ENCODE measurements around the gene FSD2. TPM values are rescaled to one million over a fixed set of nuclear protein-coding genes. Genes with fewer than 3 reads are reported as not detected.

FSD2 gene
- 0.10 TPM in 1 of 2 replicates, not detected in the other for polyA plus RNA-seq (2014; cell fraction: cytosol; rRNA removed)
- 0.02 TPM in 1 of 2 replicates, not detected in the other for polyA plus RNA-seq (2014; cell fraction: nucleus; rRNA removed)

- DNase-seq (ENCODE audit: low spot score), result peak; percentile 26
These were observed at the start of gene FSD2 for GRCh38 chr15:82805994-82806406. FSD2 (minus strand) TSS chr15:82806069; CDS start chr15:82787390, 18,679 bp downstream.

- DNase-seq (ENCODE audit: low spot score), result no peak
These were observed 48.7 kb upstream of the FSD2 start for GRCh38 chr15:82854554-82854953.

- DNase-seq (ENCODE audit: low spot score), result no peak
These were observed 47.2 kb upstream of the FSD2 start for GRCh38 chr15:82852941-82853561.

GRCh38 chr15:82851981-82852511 is 46.2 kb upstream of the FSD2 start:
- no peak for DNase-seq (ENCODE audit: low spot score)

DNA sequence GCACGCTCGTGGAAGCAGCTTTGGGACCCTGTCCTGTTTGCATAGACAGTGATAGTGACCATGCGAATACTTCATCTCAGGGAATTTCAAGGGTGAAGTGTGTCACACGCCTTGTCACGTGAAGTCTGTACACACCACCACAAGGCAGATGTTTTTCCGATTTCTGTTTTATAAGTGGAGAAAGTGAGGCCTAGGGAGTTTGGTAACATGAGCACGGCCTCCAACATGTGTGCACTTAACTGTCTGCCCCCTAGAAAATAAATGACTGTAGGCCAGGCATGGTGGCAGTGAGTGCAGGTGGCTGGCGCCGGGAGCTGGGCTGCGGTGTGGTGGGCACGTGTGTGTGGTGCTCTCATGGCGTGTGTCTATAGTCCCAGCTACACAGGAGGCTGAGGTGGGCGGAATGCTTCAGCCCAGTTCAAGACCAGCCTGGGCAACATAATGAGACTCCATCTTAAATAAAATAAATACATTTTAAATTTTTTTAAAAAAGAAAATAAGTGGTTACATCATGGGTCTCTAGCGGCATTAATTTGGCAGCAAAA is 45.5 kb upstream of the FSD2 start:
- DNase-seq (ENCODE audit: low spot score), result no peak

GRCh38 chr15:82850731-82851130 is 44.9 kb upstream of the FSD2 start:
- DNase-seq (ENCODE audit: low spot score), result no peak

GRCh38 chr15:82849556-82850512 is 44.0 kb upstream of the FSD2 start:
- peak; percentile 65 for DNase-seq (ENCODE audit: low spot score)

DNA sequence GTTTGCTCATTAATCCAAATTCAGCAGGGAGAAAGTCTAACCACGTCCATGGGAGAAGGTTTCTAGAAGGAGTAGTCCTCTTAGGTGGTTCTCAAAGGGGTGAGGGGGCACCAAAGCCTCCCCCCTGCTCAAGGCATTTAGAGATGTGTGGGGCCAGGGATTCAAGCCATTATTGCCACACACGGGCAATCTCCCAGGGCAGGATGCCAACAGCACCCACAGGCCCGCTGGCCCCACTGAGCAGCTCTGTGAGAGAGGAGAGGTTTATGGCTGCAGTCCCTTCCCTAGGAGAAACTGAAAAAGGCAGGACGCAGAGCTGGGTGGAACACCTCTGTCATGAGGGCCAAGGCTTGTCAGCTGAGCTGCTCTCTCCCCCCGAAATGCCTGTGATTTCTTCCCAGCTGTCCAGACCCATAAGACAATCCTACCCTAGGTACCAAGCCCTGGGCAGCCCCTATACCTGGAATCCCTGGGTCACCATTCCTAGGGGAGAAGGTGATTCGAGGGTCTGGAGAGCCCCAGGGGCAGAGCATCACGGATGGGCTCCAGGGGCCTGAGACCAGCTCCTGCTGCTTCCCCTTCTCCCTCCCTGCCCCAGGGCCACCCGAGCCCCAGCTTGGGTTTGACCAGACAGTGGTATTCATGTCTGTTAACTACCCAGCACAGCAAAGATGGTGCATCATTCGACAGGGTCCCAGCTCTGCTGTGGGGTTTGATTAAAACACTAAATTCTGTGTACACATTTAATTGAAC is 42.5 kb upstream of the FSD2 start:
- no peak for DNase-seq (ENCODE audit: low spot score)

GRCh38 chr15:82847703-82848102 is 41.8 kb upstream of the FSD2 start:
- no peak for DNase-seq (ENCODE audit: low spot score)

DNA sequence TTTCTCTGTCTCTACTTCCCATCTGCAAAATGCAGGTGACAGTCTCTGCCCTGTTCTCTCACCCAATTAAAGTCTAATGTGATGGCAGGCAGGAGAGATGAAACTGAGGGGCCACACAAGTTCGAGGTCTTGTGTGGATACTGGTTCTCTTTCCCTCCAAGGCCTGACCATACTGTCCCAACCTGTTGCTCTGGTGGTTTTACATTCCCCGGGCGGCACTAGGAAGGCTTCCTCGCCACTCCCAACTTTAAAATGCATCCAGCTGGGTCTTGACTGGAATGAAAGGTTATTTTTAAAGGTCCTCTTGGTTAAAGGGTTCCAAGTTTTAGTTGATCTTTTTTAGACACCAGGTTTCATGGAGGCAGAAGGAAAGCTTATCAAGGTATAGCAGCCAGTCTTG is 40.8 kb upstream of the FSD2 start:
- no peak for DNase-seq (ENCODE audit: low spot score)

- DNase-seq (ENCODE audit: low spot score), result no peak
These were observed 39.8 kb upstream of the FSD2 start for GRCh38 chr15:82845686-82846085.

DNA sequence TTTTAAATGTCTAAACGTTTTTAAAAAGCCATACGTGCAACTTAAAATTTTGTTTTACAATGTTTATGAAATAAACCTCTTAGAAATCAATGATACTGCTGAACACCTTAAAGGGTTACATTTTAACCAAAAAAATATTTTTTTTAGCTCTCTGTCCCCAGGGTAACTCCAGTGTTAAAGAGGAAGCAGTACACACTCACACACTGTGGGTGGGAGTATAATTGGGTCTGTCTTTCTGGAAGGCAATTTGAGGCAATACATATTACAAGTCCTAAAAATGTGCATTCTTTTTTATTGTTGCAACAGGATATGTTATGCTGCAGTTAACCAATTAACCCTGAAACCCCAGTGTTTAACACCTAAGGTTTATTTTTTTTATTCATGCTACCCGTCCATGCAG is 37.7 kb upstream of the FSD2 start:
- no peak for DNase-seq (ENCODE audit: low spot score)

GRCh38 chr15:82840166-82840565 is 34.3 kb upstream of the FSD2 start:
- no peak for DNase-seq (ENCODE audit: low spot score)

DNA sequence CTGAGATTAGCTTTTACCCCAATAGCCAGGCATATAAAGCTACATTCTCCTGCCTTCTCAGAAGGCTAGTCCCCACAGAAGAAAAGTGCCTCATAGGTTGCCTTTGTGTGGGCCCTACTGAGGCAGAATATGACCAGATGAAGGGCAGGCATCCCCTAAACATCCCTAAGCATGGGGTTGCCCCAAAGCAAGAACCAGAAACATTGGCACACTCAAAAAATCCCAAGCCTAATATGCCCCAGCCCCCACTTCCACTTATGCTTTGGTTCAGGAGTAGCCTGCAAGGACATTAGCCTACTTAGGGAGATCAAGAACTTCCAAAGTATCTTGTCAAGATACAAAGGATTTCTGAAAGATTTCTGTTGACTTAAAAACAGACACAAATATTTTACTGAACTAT is 33.3 kb upstream of the FSD2 start:
- DNase-seq (ENCODE audit: low spot score), result no peak

- DNase-seq (ENCODE audit: low spot score), result no peak
These were observed 32.3 kb upstream of the FSD2 start for GRCh38 chr15:82838096-82838735.

GRCh38 chr15:82835391-82835917 is 29.6 kb upstream of the FSD2 start:
- DNase-seq (ENCODE audit: low spot score), result no peak

- DNase-seq (ENCODE audit: low spot score), result no peak
These were observed 27.5 kb upstream of the FSD2 start for GRCh38 chr15:82833362-82833682.

DNA sequence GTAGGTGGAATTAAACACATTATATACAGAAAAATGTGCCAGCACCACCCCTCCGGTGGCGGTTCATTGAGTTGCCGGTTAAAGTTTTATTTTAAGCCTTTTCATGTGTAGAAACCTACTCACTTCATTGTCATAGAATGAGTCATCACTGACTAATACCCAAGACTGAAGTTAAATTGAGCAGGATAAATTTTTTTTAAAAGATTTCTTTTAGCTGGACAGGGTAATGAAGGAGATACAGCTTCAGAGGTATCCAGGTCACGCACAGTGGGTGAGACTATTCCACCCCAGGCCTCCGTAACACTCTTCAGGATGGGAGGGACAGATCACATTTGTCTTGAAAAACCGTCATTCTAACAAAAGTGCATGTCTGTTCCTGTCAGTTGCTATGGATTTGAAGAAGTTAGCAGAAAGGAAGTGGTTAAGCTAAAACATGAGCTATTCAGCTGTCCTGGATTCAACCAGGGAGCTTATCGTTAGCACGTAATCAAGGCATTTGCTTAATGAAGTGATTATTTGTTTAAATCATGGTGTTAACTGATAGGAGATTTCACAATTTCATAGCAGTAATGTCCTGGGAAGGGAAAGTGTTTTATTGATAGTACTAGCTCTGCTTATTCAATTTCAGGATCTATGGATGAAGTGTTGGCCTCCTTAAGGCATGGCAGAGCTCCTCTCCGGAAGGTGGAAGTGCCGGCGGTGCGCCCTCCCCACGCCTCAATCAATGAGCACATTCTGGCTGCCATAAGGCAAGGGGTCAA is 26.9 kb upstream of the FSD2 start:
- no peak for DNase-seq (ENCODE audit: low spot score)

GRCh38 chr15:82831894-82832600 is 26.2 kb upstream of the FSD2 start:
- DNase-seq (ENCODE audit: low spot score), result no peak

Data from SK-N-DZ (cell line).